GM12878 (cell line): ENCODE data around the gene EED. TPM values are rescaled to one million over a fixed set of nuclear protein-coding genes. Genes with fewer than 3 reads are reported as not detected.

Experiments
- ATF7 ChIP-seq: fragments of 450-650 bp; IDR thresholded peaks from 2 replicates; pipeline ENCODE4 v1.6.1; 2016; ENCODE audit warnings: low read depth, mild to moderate bottlenecking
- BACH1 ChIP-seq: fragments of 450-650 bp; IDR thresholded peaks from 2 replicates; pipeline ENCODE4 v1.6.1; 2017; ENCODE audit warnings: mild to moderate bottlenecking, borderline replicate concordance
- BHLHE40 ChIP-seq, 2 experiments: fragments of 450-650 bp in 1 of 2; IDR thresholded peaks; 2 replicates each; pipeline ENCODE4 v1.6.1; 2011 to 2017; ENCODE audit warnings: low read depth in 2 of 2, borderline replicate concordance in 1 of 2, improper control_type of control experiment in 1 of 2, low read length in 1 of 2, mild to moderate bottlenecking in 1 of 2
- CBX5 ChIP-seq: sonication (generic); IDR thresholded peaks from 2 replicates; pipeline ENCODE4 v1.6.1; 2016; ENCODE audit warnings: low read depth, moderate library complexity, mild to moderate bottlenecking, inconsistent platforms
- EGR1 ChIP-seq, 2 experiments: IDR thresholded peaks; 1 replicate in 1 of 2; 2 replicates in 1 of 2; pipeline ENCODE4 v1.6.1; 2011 to 2012; ENCODE audit warnings: low read depth in 2 of 2, low read length in 2 of 2, borderline replicate concordance in 1 of 2, mild to moderate bottlenecking in 1 of 2, moderate library complexity in 1 of 2
- ESRRA ChIP-seq: IDR thresholded peaks from 2 replicates; pipeline ENCODE4 v1.6.1; 2012; ENCODE audit warnings: mild to moderate bottlenecking, low read length, improper control_type of control experiment
- EZH2 ChIP-seq: IDR thresholded peaks from 2 replicates; pipeline ENCODE4 v1.6.1; 2012; ENCODE audit warnings: low read depth, mild to moderate bottlenecking, control low read depth, inconsistent platforms, low read length, borderline replicate concordance; ENCODE audit not compliant: control insufficient read depth
- FOXM1 ChIP-seq: IDR thresholded peaks from 2 replicates; pipeline ENCODE4 v1.6.1; 2012; ENCODE audit warnings: low read depth, mild to moderate bottlenecking, inconsistent platforms, low read length, moderate library complexity
- GATAD2B ChIP-seq: fragments of 450-650 bp; conservative IDR thresholded peaks from 2 replicates; pipeline ENCODE4 v1.6.1; 2017; ENCODE audit warnings: low read depth, mild to moderate bottlenecking, moderate library complexity
- HDAC6 ChIP-seq: fragments of 200-600 bp; sonication (generic); IDR thresholded peaks from one replicate; pipeline ENCODE4 v1.8.0; 2017; ENCODE audit warnings: antibody characterized with exemption; ENCODE audit not compliant: unreplicated experiment
- MEF2B ChIP-seq: fragments of 450-650 bp; IDR thresholded peaks from 2 replicates; pipeline ENCODE4 v1.6.1; 2018; ENCODE audit warnings: mild to moderate bottlenecking, moderate library complexity; ENCODE audit not compliant: partially characterized antibody, poor library complexity, severe bottlenecking
- NR2C1 ChIP-seq: fragments of 450-650 bp; IDR thresholded peaks from 2 replicates; pipeline ENCODE4 v1.6.1; 2017; ENCODE audit warnings: antibody characterized with exemption, mild to moderate bottlenecking, moderate library complexity
- POLR2A ChIP-seq: IDR thresholded peaks from 2 replicates; pipeline ENCODE4 v1.6.1; 2011; ENCODE audit warnings: low read depth, mild to moderate bottlenecking, low read length
- POLR2AphosphoS5 ChIP-seq: IDR thresholded peaks from 2 replicates; pipeline ENCODE4 v1.6.1; 2011; ENCODE audit warnings: mild to moderate bottlenecking, low read length, inconsistent platforms
- RAD21 ChIP-seq: IDR thresholded peaks from 2 replicates; pipeline ENCODE4 v1.6.1; 2011; ENCODE audit warnings: mild to moderate bottlenecking, low read depth, low read length, moderate library complexity; ENCODE audit not compliant: insufficient read depth
- RBBP5 ChIP-seq: fragments of 200-600 bp; sonication (generic); conservative IDR thresholded peaks from 2 replicates; pipeline ENCODE4 v1.6.1; 2016
- SMAD1 ChIP-seq: fragments of 450-650 bp; IDR thresholded peaks from 2 replicates; pipeline ENCODE4 v1.6.1; 2018; ENCODE audit warnings: mild to moderate bottlenecking, low read depth; ENCODE audit not compliant: partially characterized antibody
- TCF3 ChIP-seq: IDR thresholded peaks from 2 replicates; pipeline ENCODE4 v1.6.1; 2012; ENCODE audit warnings: low read depth, mild to moderate bottlenecking, low read length, borderline replicate concordance; ENCODE audit not compliant: insufficient read depth
- ZNF217 ChIP-seq: fragments of 450-650 bp; IDR thresholded peaks from 2 replicates; pipeline ENCODE4 v1.6.1; 2017; ENCODE audit warnings: antibody characterized with exemption, mild to moderate bottlenecking
- ZNF274 ChIP-seq: IDR thresholded peaks from one replicate; pipeline ENCODE4 v1.8.0; 2011; ENCODE audit not compliant: insufficient read length, insufficient read depth
- polyA plus RNA-seq, 11 experiments: library from polyadenylated mRNA; depleted of rRNA in 4 of 11; unstranded in 6 of 11; stranded (reverse) in 5 of 11; fragments of >200 nt; fragmentation: Nextera tagmentation in 4 of 11; fragmentation: Illumina TruSeq in 1 of 11; extraction: Ambion mirVana in 4 of 11; extraction: Trizol in 1 of 11; gene quantifications; 1 replicate in 1 of 11; 2 replicates in 10 of 11; pipeline versions ENCODE4 v1.2.1 to v1.2.3, GENCODE V29; 2011 to 2016; ENCODE audit warnings: inconsistent platforms in 2 of 11, missing spikeins in 2 of 11, low read depth in 1 of 11
- total RNA-seq, 4 experiments: library from RNA; depleted of rRNA in 3 of 4; stranded (reverse); fragments of >200 nt in 3 of 4; fragmentation: Illumina TruSeq in 1 of 4; extraction: Trizol in 1 of 4; gene quantifications; 2 replicates each; pipeline versions ENCODE4 v1.2.1 to v1.2.3, GENCODE V29; 2013 to 2021
- TF ChIP-seq, protein P1 (sequence below): fragments of 450-650 bp; IDR thresholded peaks from 2 replicates; pipeline ENCODE4 v1.6.1; 2017; ENCODE audit warnings: mild to moderate bottlenecking, low read depth, inconsistent platforms; ENCODE audit not compliant: poor library complexity, severe bottlenecking
- TF ChIP-seq, protein P2 (sequence below): IDR thresholded peaks from 2 replicates; pipeline ENCODE4 v1.6.1; 2011; ENCODE audit warnings: low read depth, mild to moderate bottlenecking, low read length, moderate library complexity, borderline replicate concordance; ENCODE audit errors: extremely low read depth
- TF ChIP-seq, protein P3 (sequence below): fragments of 450-650 bp; IDR thresholded peaks from 2 replicates; pipeline ENCODE4 v1.6.1; 2017; ENCODE audit warnings: mild to moderate bottlenecking, moderate library complexity
- TF ChIP-seq, protein P4 (sequence below): IDR thresholded peaks from 2 replicates; pipeline ENCODE4 v1.6.1; 2011; ENCODE audit warnings: borderline replicate concordance, low read depth, mild to moderate bottlenecking, moderate library complexity, low read length; ENCODE audit not compliant: insufficient read depth, poor library complexity, severe bottlenecking

The EED gene
- total and polyA plus RNA-seq, 10 of the 15 experiments (the other 5 are each of a cell fraction or from before 2014, with no cell fraction given): 41.5 to 140 (median 72.2) TPM

DNA sequence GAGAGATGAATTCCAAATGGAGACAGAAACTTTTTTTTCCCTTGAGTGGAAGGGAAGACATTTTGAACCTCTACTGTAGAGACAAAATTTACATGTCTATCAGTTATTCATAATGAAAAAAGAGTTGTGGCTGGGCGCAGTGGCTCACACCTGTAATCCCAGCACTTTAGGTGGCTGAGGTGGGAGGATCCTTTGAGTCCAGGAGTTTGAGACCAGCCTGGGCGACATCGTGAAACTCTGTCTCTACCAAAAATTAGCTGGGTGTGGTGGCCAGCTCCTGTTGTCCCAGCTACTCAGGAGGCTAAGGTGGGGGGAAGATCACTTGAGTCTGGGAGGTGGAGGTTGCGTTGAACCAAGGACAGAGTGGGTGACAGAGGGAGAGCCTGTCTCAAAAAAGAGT is 4.1 kb downstream of the EED start (continued):
- TF ChIP-seq, protein P1, sequence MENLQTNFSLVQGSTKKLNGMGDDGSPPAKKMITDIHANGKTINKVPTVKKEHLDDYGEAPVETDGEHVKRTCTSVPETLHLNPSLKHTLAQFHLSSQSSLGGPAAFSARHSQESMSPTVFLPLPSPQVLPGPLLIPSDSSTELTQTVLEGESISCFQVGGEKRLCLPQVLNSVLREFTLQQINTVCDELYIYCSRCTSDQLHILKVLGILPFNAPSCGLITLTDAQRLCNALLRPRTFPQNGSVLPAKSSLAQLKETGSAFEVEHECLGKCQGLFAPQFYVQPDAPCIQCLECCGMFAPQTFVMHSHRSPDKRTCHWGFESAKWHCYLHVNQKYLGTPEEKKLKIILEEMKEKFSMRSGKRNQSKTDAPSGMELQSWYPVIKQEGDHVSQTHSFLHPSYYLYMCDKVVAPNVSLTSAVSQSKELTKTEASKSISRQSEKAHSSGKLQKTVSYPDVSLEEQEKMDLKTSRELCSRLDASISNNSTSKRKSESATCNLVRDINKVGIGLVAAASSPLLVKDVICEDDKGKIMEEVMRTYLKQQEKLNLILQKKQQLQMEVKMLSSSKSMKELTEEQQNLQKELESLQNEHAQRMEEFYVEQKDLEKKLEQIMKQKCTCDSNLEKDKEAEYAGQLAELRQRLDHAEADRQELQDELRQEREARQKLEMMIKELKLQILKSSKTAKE: peak; percentile 96
- TF ChIP-seq, protein P2, sequence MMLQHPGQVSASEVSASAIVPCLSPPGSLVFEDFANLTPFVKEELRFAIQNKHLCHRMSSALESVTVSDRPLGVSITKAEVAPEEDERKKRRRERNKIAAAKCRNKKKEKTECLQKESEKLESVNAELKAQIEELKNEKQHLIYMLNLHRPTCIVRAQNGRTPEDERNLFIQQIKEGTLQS: no peak
- no peak for TF ChIP-seq POLR2AphosphoS5
- TF ChIP-seq, protein P3, sequence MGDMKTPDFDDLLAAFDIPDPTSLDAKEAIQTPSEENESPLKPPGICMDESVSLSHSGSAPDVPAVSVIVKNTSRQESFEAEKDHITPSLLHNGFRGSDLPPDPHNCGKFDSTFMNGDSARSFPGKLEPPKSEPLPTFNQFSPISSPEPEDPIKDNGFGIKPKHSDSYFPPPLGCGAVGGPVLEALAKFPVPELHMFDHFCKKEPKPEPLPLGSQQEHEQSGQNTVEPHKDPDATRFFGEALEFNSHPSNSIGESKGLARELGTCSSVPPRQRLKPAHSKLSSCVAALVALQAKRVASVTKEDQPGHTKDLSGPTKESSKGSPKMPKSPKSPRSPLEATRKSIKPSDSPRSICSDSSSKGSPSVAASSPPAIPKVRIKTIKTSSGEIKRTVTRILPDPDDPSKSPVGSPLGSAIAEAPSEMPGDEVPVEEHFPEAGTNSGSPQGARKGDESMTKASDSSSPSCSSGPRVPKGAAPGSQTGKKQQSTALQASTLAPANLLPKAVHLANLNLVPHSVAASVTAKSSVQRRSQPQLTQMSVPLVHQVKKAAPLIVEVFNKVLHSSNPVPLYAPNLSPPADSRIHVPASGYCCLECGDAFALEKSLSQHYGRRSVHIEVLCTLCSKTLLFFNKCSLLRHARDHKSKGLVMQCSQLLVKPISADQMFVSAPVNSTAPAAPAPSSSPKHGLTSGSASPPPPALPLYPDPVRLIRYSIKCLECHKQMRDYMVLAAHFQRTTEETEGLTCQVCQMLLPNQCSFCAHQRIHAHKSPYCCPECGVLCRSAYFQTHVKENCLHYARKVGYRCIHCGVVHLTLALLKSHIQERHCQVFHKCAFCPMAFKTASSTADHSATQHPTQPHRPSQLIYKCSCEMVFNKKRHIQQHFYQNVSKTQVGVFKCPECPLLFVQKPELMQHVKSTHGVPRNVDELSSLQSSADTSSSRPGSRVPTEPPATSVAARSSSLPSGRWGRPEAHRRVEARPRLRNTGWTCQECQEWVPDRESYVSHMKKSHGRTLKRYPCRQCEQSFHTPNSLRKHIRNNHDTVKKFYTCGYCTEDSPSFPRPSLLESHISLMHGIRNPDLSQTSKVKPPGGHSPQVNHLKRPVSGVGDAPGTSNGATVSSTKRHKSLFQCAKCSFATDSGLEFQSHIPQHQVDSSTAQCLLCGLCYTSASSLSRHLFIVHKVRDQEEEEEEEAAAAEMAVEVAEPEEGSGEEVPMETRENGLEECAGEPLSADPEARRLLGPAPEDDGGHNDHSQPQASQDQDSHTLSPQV: no peak
- no peak for TF ChIP-seq RAD21
- no peak for TF ChIP-seq TCF3
- no peak for TF ChIP-seq CBX5
- TF ChIP-seq BHLHE40 (IDR thresholded peaks at IDR 0.05; ENCODE audit: borderline replicate concordance in 1 of 2, low read depth in 2 of 2, low read length in 1 of 2): no peak
- no peak for TF ChIP-seq ESRRA
- TF ChIP-seq HDAC6: no peak
- no peak for TF ChIP-seq ZNF217
- no peak for TF ChIP-seq NR2C1
- TF ChIP-seq MEF2B: no peak
- TF ChIP-seq FOXM1: no peak
- TF ChIP-seq EZH2: no peak
- no peak for TF ChIP-seq POLR2A
- no peak for TF ChIP-seq ATF7
- TF ChIP-seq EGR1 (IDR thresholded peaks at IDR 0.05; ENCODE audit: borderline replicate concordance in 1 of 2, low read depth in 2 of 2, low read length in 2 of 2): no peak
- TF ChIP-seq ZNF274: no peak
- TF ChIP-seq GATAD2B: no peak
- TF ChIP-seq, protein P4, sequence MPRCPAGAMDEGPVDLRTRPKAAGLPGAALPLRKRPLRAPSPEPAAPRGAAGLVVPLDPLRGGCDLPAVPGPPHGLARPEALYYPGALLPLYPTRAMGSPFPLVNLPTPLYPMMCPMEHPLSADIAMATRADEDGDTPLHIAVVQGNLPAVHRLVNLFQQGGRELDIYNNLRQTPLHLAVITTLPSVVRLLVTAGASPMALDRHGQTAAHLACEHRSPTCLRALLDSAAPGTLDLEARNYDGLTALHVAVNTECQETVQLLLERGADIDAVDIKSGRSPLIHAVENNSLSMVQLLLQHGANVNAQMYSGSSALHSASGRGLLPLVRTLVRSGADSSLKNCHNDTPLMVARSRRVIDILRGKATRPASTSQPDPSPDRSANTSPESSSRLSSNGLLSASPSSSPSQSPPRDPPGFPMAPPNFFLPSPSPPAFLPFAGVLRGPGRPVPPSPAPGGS: no peak
- TF ChIP-seq SMAD1: no peak
- TF ChIP-seq BACH1: no peak
- no peak for TF ChIP-seq RBBP5
